NCI-H1436 (cell line): ENCODE measurements around the gene CD300E.

Experiments used
- DNase-seq: peaks from one replicate; lab custom pipeline; 2025; lab: John Stamatoyannopoulos, UW

Gene CD300E

GRCh38 chr17:74566132-74566753, 57.3 kb downstream of the CD300E start:
- peak; percentile 36 for DNase-seq

GRCh38 chr17:74565126-74565525, 58.4 kb downstream of the CD300E start:
- DNase-seq = no peak

- no peak for DNase-seq
These were observed 60.2 kb downstream of the CD300E start for GRCh38 chr17:74563358-74563757.

- no peak for DNase-seq
These were observed 62.0 kb downstream of the CD300E start for GRCh38 chr17:74561586-74561985.
